K562 (cell line): ENCODE results near the gene SLC36A3. TPM values are rescaled to one million over a fixed set of nuclear protein-coding genes. Genes with fewer than 3 reads are reported as not detected.
A peak's percentile ranks its signal among the peaks of the same experiment; 100 is the strongest.

Source experiments
- ATAC-seq: fragments of 200-7000 bp; cut with Tn5 transposase; 3 replicates; pipeline ENCODE4 v1.9.1; 2020; ENCODE audit warnings: moderate library complexity
- BruUV-seq: library from RNA; stranded (reverse); fragments of 400-500 nt; replicated peaks from 2 replicates; lab custom pipeline; 2021; lab: Mats Ljungman, UMichigan
- CTCF ChIA-PET: fragments of 300-600 bp; formaldehyde crosslinking; extraction: SDS; loops from one replicate; lab custom pipeline; 2021; ENCODE audit warnings: low intra/inter-chr PET ratio; lab: Yijun Ruan, JAX
- POLR2A ChIA-PET: fragments of 300-600, 350-650 bp; sonication (Branson Sonifier 250); formaldehyde crosslinking; extraction: SDS; loops from one replicate; lab custom pipeline; 2021; ENCODE audit warnings: antibody characterized with exemption, inconsistent platforms; lab: Yijun Ruan, JAX
- DNase-seq, 4 experiments: peaks; one replicate each; pipeline versions ENCODE4 v3.0.0 to v3.0.0-alpha.2; 2011 to 2018; ENCODE audit warnings: low spot score in 3 of 4, mixed read lengths in 3 of 4; ENCODE audit errors: extremely low read depth in 1 of 4
- FAIRE-seq: peaks from 2 replicates; lab custom pipeline; 2011; peaks lifted over from hg19 to GRCh38; lab: Jason Lieb, UNC
- H2AFZ ChIP-seq: 2 replicates; pipeline ENCODE4 v1.6.0; 2011; ENCODE audit warnings: low read depth, low read length, control low read depth, inconsistent platforms
- H3K27ac ChIP-seq: fragments of 200-600 bp; 3 replicates; pipeline ENCODE4 v1.8.0; 2011; ENCODE audit warnings: low read depth, mild to moderate bottlenecking, control low read depth, inconsistent platforms, low read length, moderate library complexity, mixed read lengths; ENCODE audit errors: extremely low read depth
- H3K27me3 ChIP-seq, 2 experiments: fragments of 300-600 bp in 1 of 2; 2 replicates in 1 of 2; 3 replicates in 1 of 2; pipeline versions ENCODE4 v1.6.0 to v1.8.0; 2011; ENCODE audit warnings: inconsistent platforms in 2 of 2, low read length in 2 of 2, mild to moderate bottlenecking in 1 of 2, mixed read lengths in 1 of 2, moderate library complexity in 1 of 2; ENCODE audit not compliant: control insufficient read depth in 2 of 2, insufficient read depth in 2 of 2
- H3K36me3 ChIP-seq: fragments of 300-600 bp; 3 replicates; pipeline ENCODE4 v1.8.0; 2011; ENCODE audit warnings: mild to moderate bottlenecking, low read length, inconsistent platforms; ENCODE audit not compliant: control insufficient read depth, insufficient read depth
- H3K4me1 ChIP-seq, 2 experiments: fragments of 200-600 bp in 1 of 2; replicated peaks in 1 of 2; 2 replicates in 1 of 2; 3 replicates in 1 of 2; pipeline versions ENCODE4 v1.5.1 to v1.8.0; 2011; ENCODE audit warnings: inconsistent platforms in 2 of 2, low read length in 2 of 2, mild to moderate bottlenecking in 1 of 2, mixed read lengths in 1 of 2, moderate library complexity in 1 of 2; ENCODE audit not compliant: control insufficient read depth in 2 of 2, insufficient read depth in 2 of 2
- H3K4me2 ChIP-seq: 2 replicates; pipeline ENCODE4 v1.6.1; 2011; ENCODE audit warnings: low read length, control low read depth, inconsistent platforms, mixed read lengths; ENCODE audit not compliant: insufficient read depth
- H3K4me3 ChIP-seq: fragments of 200-600 bp; sonication (generic), shearing (Covaris generic); 2 replicates; pipeline ENCODE4 v1.5.1; 2016; ENCODE audit warnings: control low read depth, inconsistent platforms
- H3K79me2 ChIP-seq: fragments of 200-600 bp; 3 replicates; pipeline ENCODE4 v1.8.0; 2011; ENCODE audit warnings: low read length, inconsistent platforms; ENCODE audit not compliant: control insufficient read depth, insufficient read depth
- H3K9ac ChIP-seq, 2 experiments: 2 replicates each; pipeline versions ENCODE4 v1.6.0 to v1.6.1; 2011; ENCODE audit warnings: low read depth in 2 of 2, low read length in 2 of 2, control low read depth in 1 of 2, inconsistent platforms in 1 of 2, mild to moderate bottlenecking in 1 of 2, mixed read lengths in 1 of 2; ENCODE audit not compliant: insufficient read depth in 1 of 2
- H3K9me1 ChIP-seq: one replicate; pipeline ENCODE4 v1.6.0; 2011; ENCODE audit warnings: inconsistent platforms, mild to moderate bottlenecking, low read length, moderate library complexity; ENCODE audit not compliant: control insufficient read depth, insufficient read depth
- H3K9me3 ChIP-seq: replicated peaks from 2 replicates; pipeline ENCODE4 v1.5.1; 2011; ENCODE audit warnings: low read depth, low read length, inconsistent platforms; ENCODE audit not compliant: control insufficient read depth, insufficient read depth
- H4K20me1 ChIP-seq: replicated peaks from 2 replicates; pipeline ENCODE4 v1.6.1; 2011; ENCODE audit warnings: low read length, inconsistent platforms, mixed read lengths; ENCODE audit not compliant: control insufficient read depth, insufficient read depth
- CBFA2T3 ChIP-seq: fragments of 450-650 bp; IDR thresholded peaks from 2 replicates; pipeline ENCODE4 v1.6.1; 2017
- CXXC5 ChIP-seq: fragments of 250-450 bp; sonication (Bioruptor Pico); IDR thresholded peaks from 2 replicates; pipeline ENCODE4 v1.8.0; 2022; ENCODE audit warnings: inconsistent platforms, mild to moderate bottlenecking, moderate library complexity
- HNRNPL ChIP-seq: fragments of 200-400 bp; formaldehyde crosslinking; IDR thresholded peaks from 2 replicates; pipeline ENCODE4 v1.6.1; 2017; ENCODE audit warnings: low read depth, mild to moderate bottlenecking, low read length
- LARP7 ChIP-seq: fragments of 450-650 bp; IDR thresholded peaks from 2 replicates; pipeline ENCODE4 v1.6.1; 2016
- PHF8 ChIP-seq: fragments of 200-600 bp; sonication (generic); IDR thresholded peaks from 2 replicates; pipeline ENCODE4 v1.6.1; 2012; ENCODE audit warnings: mixed run types, mild to moderate bottlenecking, inconsistent platforms, low read length, moderate library complexity, borderline replicate concordance
- PTTG1 ChIP-seq: fragments of 450-650 bp; IDR thresholded peaks from 2 replicates; pipeline ENCODE4 v1.6.1; 2016; ENCODE audit warnings: low read depth, mild to moderate bottlenecking, missing genetic modification characterization, missing compliant biosample characterization
- WGBS: fragments of 100-300 bp; shearing (Covaris generic); methylation state at CpG from one replicate; pipeline ENCODE4 v1.1.6; 2016; ENCODE audit warnings: low coverage, mixed read lengths; ENCODE audit not compliant: insufficient coverage; ENCODE audit errors: missing lambda C conversion rate; 5-methylcytosine and 5-hydroxymethylcytosine counted together
- in situ Hi-C: fragments of 300-500 bp; cut with MboI; formaldehyde crosslinking; loops from 4 replicates; pipeline ENCODE4 v1.15.0; 2018; ENCODE audit warnings: inconsistent platforms, mixed read lengths
- intact Hi-C: fragments of 100-400 bp; cut with micrococcal nuclease; formaldehyde crosslinking; loops from 2 replicates; pipeline ENCODE4 v1.14.2; 2022
- polyA plus RNA-seq, 8 experiments: library from polyadenylated mRNA; depleted of rRNA in 4 of 8; stranded (reverse) in 5 of 8; unstranded in 3 of 8; fragments of >200 nt; fragmentation: Nextera tagmentation in 2 of 8; fragmentation: Illumina TruSeq in 1 of 8; extraction: Ambion mirVana in 2 of 8; extraction: Trizol in 1 of 8; gene quantifications; 2 replicates each; pipeline versions ENCODE4 v1.2.1 to v1.2.3, GENCODE V29; 2011 to 2014; ENCODE audit warnings: inconsistent platforms in 1 of 8, missing spikeins in 1 of 8
- total RNA-seq, 7 experiments: library from RNA; depleted of rRNA in 6 of 7; stranded (reverse); fragments of >200 nt in 6 of 7; fragmentation: Illumina TruSeq in 2 of 7; extraction: Trizol in 2 of 7; gene quantifications; 2 replicates each; pipeline versions ENCODE4 v1.2.1 to v1.2.3, GENCODE V29; 2011 to 2021; ENCODE audit warnings: low replicate concordance in 1 of 7
- TF ChIP-seq, protein P1 (sequence below): sonication (generic); formaldehyde crosslinking; IDR thresholded peaks from 2 replicates; pipeline ENCODE4 v1.5.0; 2020; ENCODE audit warnings: missing genetic modification reagents

SLC36A3 gene
- total and polyA plus RNA-seq, 9 of the 15 experiments (the other 6 are each of a cell fraction or from before 2014, with no cell fraction given), result not detected

DNA sequence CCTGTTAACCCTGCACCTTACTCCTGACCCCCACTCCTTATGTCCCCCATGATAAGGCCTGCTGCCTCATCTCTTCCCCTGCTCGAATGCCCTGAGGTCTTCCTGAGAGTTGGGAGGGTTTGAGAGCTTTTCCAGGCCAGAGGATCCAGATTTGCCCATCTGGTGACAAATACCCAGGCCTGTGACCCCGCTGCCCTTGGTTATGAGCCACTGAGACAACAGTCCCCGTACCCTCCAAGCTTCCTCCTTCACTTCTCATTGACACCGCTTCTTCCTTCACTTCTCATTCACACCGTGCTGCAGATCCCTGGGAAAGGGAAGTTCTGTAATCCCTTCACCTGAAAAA lies 50.0 kb downstream of the SLC36A3 start:
- in situ Hi-C loops, result no loop called here
- ChIA-PET POLR2A (interaction anchor here (1.1 to 3.1 kb wide), 3 partner anchors 12 to 40 kb away, joined by 3 to 11 read pairs (median 4); no protein-coding TSS in a partner anchor), CTCF (interaction anchor here (0.6 kb wide), 1 partner anchor 1313 kb away, joined by 3 read pairs; no protein-coding TSS in a partner anchor)
- intact Hi-C loops, result no loop called here
- ATAC-seq, result no peak
- Histone ChIP-seq H4K20me1 (no peaks in the 10 kb centered on the region), H3K4me3 (peak overlapping the region; percentile 57), H2AFZ (peak overlapping the region; percentile 97), H3K4me1 (peaks cover 9 to 18% of the 10 kb centered on the region in 2 experiments; a peak in 4 of 5 replicates), H3K27me3 (no peaks in the 10 kb centered on the region), H3K9ac (peak overlapping the region; percentile 48 to 89; a peak in 3 of 4 replicates), H3K9me1 (no peaks in the 10 kb centered on the region), H3K36me3 (no peaks in the 10 kb centered on the region), H3K79me2 (peaks cover 3% of the 10 kb centered on the region; the same call in 2 of the 3 replicates), H3K4me2 (peak overlapping the region; percentile 94), H3K27ac (peak overlapping the region; percentile 24; the same call in 2 of the 3 replicates), H3K9me3 (no peaks in the 10 kb centered on the region)
- DNase-seq, result peak in 1 of 4 experiments; percentile 24
- no TSS peak for BruUV-seq
- FAIRE-seq, result no peak
- 7% methylated on average over 5 of the region's 5 CpGs for WGBS
- TF ChIP-seq HNRNPL (no peak), PTTG1 (tag) (no peak), PHF8 (no peak), CXXC5 (no peak), CBFA2T3 (0 out of 2 replicates have a peak, but pooled peaks have one; percentile 28), LARP7 (no peak)
- TF ChIP-seq, protein P1, sequence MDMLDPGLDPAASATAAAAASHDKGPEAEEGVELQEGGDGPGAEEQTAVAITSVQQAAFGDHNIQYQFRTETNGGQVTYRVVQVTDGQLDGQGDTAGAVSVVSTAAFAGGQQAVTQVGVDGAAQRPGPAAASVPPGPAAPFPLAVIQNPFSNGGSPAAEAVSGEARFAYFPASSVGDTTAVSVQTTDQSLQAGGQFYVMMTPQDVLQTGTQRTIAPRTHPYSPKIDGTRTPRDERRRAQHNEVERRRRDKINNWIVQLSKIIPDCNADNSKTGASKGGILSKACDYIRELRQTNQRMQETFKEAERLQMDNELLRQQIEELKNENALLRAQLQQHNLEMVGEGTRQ (CRISPR knock-in tag), result no peak
